Neural crest cell (in vitro differentiated cells): Measurements from ENCODE around the gene ACSS2. TPM values are rescaled to one million over a fixed set of nuclear protein-coding genes. Genes with fewer than 3 reads are reported as not detected.

Source experiments
- DNase-seq: peaks from one replicate; pipeline ENCODE4 v3.0.0; 2021; ENCODE audit warnings: low read depth, mixed read lengths, low spot score
- H3K27ac Mint-ChIP-seq: one replicate; pipeline ENCODE4 v1.8.0; 2021; ENCODE audit warnings: mild to moderate bottlenecking, mixed read lengths; ENCODE audit not compliant: unreplicated experiment
- H3K27me3 Mint-ChIP-seq: 2 replicates; pipeline ENCODE4 v1.8.0; 2021; ENCODE audit warnings: low read depth, mild to moderate bottlenecking, mixed read lengths
- H3K36me3 Mint-ChIP-seq: 2 replicates; pipeline ENCODE4 v1.8.0; 2021; ENCODE audit warnings: low read depth, mild to moderate bottlenecking, mixed read lengths
- H3K4me1 Mint-ChIP-seq: 2 replicates; pipeline ENCODE4 v1.8.0; 2021; ENCODE audit warnings: mixed read lengths
- H3K4me3 Mint-ChIP-seq: one replicate; pipeline ENCODE4 v1.8.0; 2021; ENCODE audit warnings: mild to moderate bottlenecking, mixed read lengths
- H3K9me3 Mint-ChIP-seq: 2 replicates; pipeline ENCODE4 v1.8.0; 2021; ENCODE audit warnings: mixed read lengths
- total RNA-seq: library from RNA; stranded (reverse); gene quantifications from 2 replicates; pipeline ENCODE4 v1.2.1, GENCODE V29; 2021
- TF ChIP-seq, protein P1 (sequence below): fragments of 200-600 bp; sonication (generic); conservative IDR thresholded peaks from 2 replicates; pipeline ENCODE4 v1.5.0; 2021; ENCODE audit warnings: antibody characterized with exemption, mild to moderate bottlenecking

The ACSS2 gene
- total RNA-seq, 1 donor from 2014 or later: 90.9 TPM

DNA sequence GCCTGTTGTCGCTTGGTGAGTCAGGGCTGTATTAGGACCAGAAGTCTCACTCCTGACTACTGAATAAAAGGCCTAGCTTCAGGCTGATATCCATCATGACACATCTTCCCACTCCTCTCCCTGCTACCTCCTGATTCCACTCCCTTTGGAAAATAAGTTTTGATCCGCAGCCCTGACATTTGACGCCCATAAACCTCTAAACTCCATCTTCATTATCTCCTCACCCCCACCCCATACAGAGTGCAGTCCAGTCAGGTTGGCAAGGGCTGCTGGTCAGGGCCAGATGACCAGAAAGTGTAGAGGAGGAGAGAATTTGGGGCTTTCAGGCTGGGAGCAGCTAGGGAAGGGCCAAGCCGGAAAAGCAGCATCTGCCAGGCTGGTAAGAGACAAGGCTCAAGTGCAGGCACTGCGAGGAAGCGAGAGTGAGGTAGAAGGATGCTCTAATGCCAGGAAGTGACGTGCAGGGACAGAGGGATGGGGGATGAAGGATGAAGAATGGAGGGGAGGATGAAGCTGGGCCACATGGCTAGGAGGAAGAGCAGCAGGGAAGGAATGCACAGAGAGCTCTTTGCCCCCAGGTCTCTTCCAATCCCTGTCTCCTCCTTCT is 5.0 kb upstream of the ACSS2 start:
- DNase-seq: no peak
- Mint-ChIP-seq H3K4me3 (peak overlapping the region; percentile 92), H3K27me3 (no peaks in the 10 kb centered on the region), H3K4me1 (peaks cover 55% of the 10 kb centered on the region), H3K36me3 (no peaks in the 10 kb centered on the region), H3K9me3 (peaks cover 3% of the 10 kb centered on the region), H3K27ac (no peak overlapping the region)
- TF ChIP-seq, protein P1, sequence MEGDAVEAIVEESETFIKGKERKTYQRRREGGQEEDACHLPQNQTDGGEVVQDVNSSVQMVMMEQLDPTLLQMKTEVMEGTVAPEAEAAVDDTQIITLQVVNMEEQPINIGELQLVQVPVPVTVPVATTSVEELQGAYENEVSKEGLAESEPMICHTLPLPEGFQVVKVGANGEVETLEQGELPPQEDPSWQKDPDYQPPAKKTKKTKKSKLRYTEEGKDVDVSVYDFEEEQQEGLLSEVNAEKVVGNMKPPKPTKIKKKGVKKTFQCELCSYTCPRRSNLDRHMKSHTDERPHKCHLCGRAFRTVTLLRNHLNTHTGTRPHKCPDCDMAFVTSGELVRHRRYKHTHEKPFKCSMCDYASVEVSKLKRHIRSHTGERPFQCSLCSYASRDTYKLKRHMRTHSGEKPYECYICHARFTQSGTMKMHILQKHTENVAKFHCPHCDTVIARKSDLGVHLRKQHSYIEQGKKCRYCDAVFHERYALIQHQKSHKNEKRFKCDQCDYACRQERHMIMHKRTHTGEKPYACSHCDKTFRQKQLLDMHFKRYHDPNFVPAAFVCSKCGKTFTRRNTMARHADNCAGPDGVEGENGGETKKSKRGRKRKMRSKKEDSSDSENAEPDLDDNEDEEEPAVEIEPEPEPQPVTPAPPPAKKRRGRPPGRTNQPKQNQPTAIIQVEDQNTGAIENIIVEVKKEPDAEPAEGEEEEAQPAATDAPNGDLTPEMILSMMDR: no peak

DNA sequence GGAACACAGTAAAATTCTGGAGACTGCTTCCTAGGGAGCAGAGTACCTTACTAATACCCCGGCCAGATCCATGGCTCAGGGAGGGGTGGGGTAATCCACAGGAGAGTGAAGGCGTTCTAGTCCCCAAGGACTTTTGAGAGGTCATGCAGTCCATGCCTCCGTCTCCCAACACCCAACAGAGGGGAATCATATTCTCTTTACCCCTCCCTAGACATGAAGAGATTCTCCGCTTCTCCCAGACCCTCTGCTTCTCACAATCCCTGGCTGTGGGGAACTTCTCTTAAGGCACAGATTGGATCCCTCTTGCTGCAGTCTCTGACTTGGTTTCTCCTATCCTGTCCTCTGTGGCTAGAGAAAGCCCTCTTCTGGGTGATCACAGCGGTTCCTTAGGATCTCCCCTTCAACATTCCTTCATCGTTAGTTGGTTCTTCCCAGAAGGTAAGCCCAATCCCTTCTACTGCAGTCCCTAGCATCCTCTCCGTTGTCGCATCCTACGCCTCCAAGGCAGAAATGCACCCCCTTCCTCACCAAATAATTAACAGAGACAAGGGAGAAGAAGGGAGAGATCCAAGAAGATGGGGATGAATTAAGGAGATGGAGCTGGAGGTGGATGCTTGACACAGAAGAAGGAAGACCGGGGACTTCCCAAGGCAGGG is 4.3 kb upstream of the ACSS2 start:
- Mint-ChIP-seq H3K4me1 (peaks cover 60% of the 10 kb centered on the region), H3K27me3 (no peaks in the 10 kb centered on the region), H3K4me3 (peak overlapping the region; percentile 92), H3K36me3 (no peaks in the 10 kb centered on the region), H3K9me3 (peaks cover 3% of the 10 kb centered on the region), H3K27ac (peak overlapping the region; percentile 7)
- DNase-seq: no peak
- TF ChIP-seq, protein P1: no peak

DNA sequence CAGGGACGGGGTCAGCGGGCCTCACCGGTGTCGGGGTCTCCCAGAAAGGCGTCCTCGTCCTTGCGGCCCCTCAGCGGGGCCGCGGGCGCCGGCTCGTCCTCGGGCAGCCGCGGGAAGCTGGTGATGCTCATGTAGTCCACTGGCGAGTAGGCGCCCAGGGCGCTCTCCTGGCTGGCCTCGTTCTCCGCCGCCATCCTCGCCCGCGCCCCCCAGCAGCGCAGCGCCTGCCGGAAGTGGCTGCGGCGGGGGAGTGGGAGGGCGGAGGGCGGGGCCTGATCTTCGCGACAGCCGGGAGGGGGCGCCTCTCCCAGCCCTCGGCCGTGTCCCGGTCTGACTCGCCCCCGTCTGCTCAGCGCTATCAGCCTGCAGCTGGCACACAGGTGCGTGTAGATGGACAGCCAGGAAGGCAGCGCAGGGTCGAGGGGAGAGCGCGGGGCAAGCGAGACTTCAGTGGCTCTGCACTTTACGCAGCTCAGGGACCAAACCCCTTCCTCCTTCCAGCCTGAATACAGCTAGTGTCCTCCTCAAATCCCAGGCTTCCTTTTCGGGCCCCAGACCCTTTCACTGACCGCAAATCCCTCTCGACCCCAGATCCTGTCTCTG is 3.7 kb upstream of the ACSS2 start, which contains the start of gene GGT7:
Gene GGT7, minus strand, starts transcription at position 235 of the 603 bp plus-strand sequence. Its CDS starts 41 bp downstream, at position 194.
- Mint-ChIP-seq H3K36me3 (no peaks in the 10 kb centered on the region), H3K4me3 (peak within 1 kb of the TSS; percentile 96), H3K9me3 (peaks cover 3% of the 10 kb centered on the region), H3K27ac (peak within 1 kb of the TSS; percentile 72), H3K4me1 (peaks cover 64% of the 10 kb centered on the region), H3K27me3 (no peaks in the 10 kb centered on the region)
- DNase-seq: peak; percentile 92
- TF ChIP-seq, protein P1: peak; percentile 85

DNA sequence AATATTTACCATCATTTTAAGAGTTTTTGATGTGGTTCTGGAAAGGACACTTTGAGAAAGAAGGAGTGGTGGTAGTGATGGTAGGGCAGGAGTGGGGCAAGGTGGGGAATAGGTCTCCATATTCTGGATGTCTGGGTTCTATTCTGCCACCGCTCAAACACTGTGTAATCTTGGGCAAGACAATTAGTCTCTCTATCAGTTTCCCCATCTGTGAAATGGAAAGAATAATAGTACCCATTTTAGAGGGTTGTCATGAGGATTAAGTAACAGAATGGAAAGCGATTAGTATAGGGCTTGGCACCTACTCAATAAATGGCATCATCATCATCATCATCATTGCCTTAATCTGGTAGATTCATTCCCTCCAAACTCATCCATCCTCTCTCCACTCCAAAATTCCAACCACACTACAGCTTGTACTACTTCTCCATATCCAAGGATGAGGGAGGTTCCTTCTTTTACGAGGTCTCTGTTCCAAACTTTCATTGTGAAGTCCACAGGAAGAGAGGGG is 2.8 kb upstream of the ACSS2 start:
- peaks cover 3% of the 10 kb centered on the region for H3K9me3 Mint-ChIP-seq
- H3K27ac Mint-ChIP-seq: no peak overlapping the region
- no peaks in the 10 kb centered on the region for H3K36me3 Mint-ChIP-seq
- H3K4me1 Mint-ChIP-seq: peaks cover 68% of the 10 kb centered on the region
- TF ChIP-seq, protein P1: no peak
- H3K4me3 Mint-ChIP-seq: peak overlapping the region; percentile 96
- no peak for DNase-seq
- H3K27me3 Mint-ChIP-seq: no peaks in the 10 kb centered on the region

DNA sequence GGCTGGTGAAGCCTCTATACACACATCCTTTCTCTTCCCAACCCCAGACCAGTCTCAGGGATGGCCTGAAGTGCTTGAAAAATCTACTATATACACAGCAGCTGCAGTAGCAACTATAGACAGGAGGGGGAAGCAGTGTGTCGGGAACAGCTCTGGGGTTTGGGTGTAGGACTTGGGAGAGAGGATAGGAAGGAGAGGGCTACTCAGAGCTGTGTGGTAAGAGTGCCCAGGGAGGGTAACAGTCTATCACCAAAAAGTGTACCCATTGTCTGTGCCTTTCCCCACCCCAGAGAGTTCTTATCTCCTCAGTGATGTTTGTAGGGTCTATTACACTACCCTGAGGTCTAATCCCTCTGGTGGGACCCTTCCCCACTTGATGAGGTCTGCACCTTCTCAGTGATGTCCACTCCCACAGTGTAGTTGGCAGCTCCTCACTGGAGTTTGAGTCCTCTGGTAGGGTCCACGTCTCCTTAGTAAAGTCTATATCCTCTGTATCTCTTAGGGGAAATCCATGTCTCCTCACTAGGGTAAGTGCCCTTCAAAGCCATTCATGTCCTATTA is 2.2 kb upstream of the ACSS2 start:
- H3K4me1 Mint-ChIP-seq: peaks cover 70% of the 10 kb centered on the region
- peaks cover 1% of the 10 kb centered on the region for H3K36me3 Mint-ChIP-seq
- DNase-seq: peak; percentile 75
- H3K27me3 Mint-ChIP-seq: no peaks in the 10 kb centered on the region
- TF ChIP-seq, protein P1: peak; percentile 89
- H3K27ac Mint-ChIP-seq: no peak overlapping the region
- H3K9me3 Mint-ChIP-seq: peaks cover 3% of the 10 kb centered on the region
- peak overlapping the region; percentile 96 for H3K4me3 Mint-ChIP-seq
